Fibroblast of lung (primary cell): ENCODE data around the gene CHST10. TPM values are rescaled to one million over a fixed set of nuclear protein-coding genes. Genes with fewer than 3 reads are reported as not detected.
A peak's percentile ranks its signal among the peaks of the same experiment; 100 is the strongest.

Experiments
- DNase-seq, 2 donors: peaks; one replicate each; pipeline versions ENCODE4 v3.0.0 to v3.0.0-alpha.2; 2010; ENCODE audit warnings: low read depth in 2 of 2
- H2AFZ ChIP-seq: 2 replicates; pipeline ENCODE4 v1.5.1; 2012; ENCODE audit warnings: low read length, control low read depth, inconsistent platforms
- H3K27ac ChIP-seq: 2 replicates; pipeline ENCODE4 v1.5.1; 2011; ENCODE audit warnings: low read length, control low read depth; ENCODE audit not compliant: insufficient read depth
- H3K27me3 ChIP-seq: 2 replicates; pipeline ENCODE4 v1.5.1; 2011; ENCODE audit warnings: mild to moderate bottlenecking, low read length; ENCODE audit not compliant: control insufficient read depth, insufficient read depth
- H3K36me3 ChIP-seq: 2 replicates; pipeline ENCODE4 v1.5.1; 2011; ENCODE audit warnings: low read length; ENCODE audit not compliant: control insufficient read depth, insufficient read depth
- H3K4me1 ChIP-seq: 2 replicates; pipeline ENCODE4 v1.5.1; 2011; ENCODE audit warnings: low read length; ENCODE audit not compliant: control insufficient read depth, insufficient read depth; ENCODE audit errors: extremely low read depth
- H3K4me2 ChIP-seq: 2 replicates; pipeline ENCODE4 v1.5.1; 2011; ENCODE audit warnings: low read length, control low read depth; ENCODE audit not compliant: insufficient read depth; ENCODE audit errors: extremely low read depth
- H3K4me3 ChIP-seq, 4 experiments: fragments of 200-600 bp in 1 of 4; sonication (generic) in 1 of 4; replicated peaks in 1 of 4; 2 replicates each; pipeline ENCODE4 v1.5.1; 2011 to 2016; ENCODE audit warnings: low read length in 4 of 4, low read depth in 3 of 4, mild to moderate bottlenecking in 3 of 4, control low read depth in 2 of 4, inconsistent platforms in 1 of 4, mixed read lengths in 1 of 4; ENCODE audit not compliant: insufficient read depth in 1 of 4; ENCODE audit errors: control extremely low read depth in 1 of 4
- H3K79me2 ChIP-seq: 2 replicates; pipeline ENCODE4 v1.5.1; 2012; ENCODE audit warnings: mild to moderate bottlenecking, low read length, inconsistent platforms; ENCODE audit not compliant: control insufficient read depth, insufficient read depth
- H3K9ac ChIP-seq: 2 replicates; pipeline ENCODE4 v1.5.1; 2011; ENCODE audit warnings: mild to moderate bottlenecking, low read length, control low read depth; ENCODE audit not compliant: insufficient read depth
- H3K9me3 ChIP-seq: 2 replicates; pipeline ENCODE4 v1.5.1; 2012; ENCODE audit warnings: low read depth, low read length; ENCODE audit not compliant: control insufficient read depth, insufficient read depth
- H4K20me1 ChIP-seq: 2 replicates; pipeline ENCODE4 v1.5.1; 2011; ENCODE audit warnings: low read length; ENCODE audit not compliant: control insufficient read depth, insufficient read depth; ENCODE audit errors: extremely low read depth
- CTCF ChIP-seq, 2 donors: IDR thresholded peaks in 1 of 2; conservative IDR thresholded peaks in 1 of 2; 1 replicate in 1 of 2; 2 replicates in 1 of 2; pipeline ENCODE4 v1.5.1; 2011 to 2012; ENCODE audit warnings: low read length in 2 of 2, control low read depth in 1 of 2, inconsistent platforms in 1 of 2, low read depth in 1 of 2, mild to moderate bottlenecking in 1 of 2
- EZH2 ChIP-seq: IDR thresholded peaks from 2 replicates; pipeline ENCODE4 v1.5.1; 2012; ENCODE audit warnings: low read length, control low read depth, mild to moderate bottlenecking; ENCODE audit errors: missing control alignments
- polyA plus RNA-seq, 2 donors: library from polyadenylated mRNA; depleted of rRNA in 1 of 2; stranded (reverse) in 1 of 2; unstranded in 1 of 2; fragments of >200 nt; gene quantifications; 2 replicates each; pipeline ENCODE4 v1.2.1, GENCODE V29; 2011 to 2012; ENCODE audit warnings: missing spikeins in 1 of 2
- total RNA-seq: library from RNA; depleted of rRNA; stranded (reverse); fragments of >200 nt; gene quantifications from 2 replicates; pipeline ENCODE4 v1.2.1, GENCODE V29; 2014

Gene CHST10
- total and polyA plus RNA-seq, 2 donors (not counting 1 experiment from before 2014, with no cell fraction given) = 5.0 to 6.7 TPM

- Histone ChIP-seq H2AFZ (no peak overlapping the region), H3K36me3 (no peaks in the 10 kb centered on the region), H3K4me1 (no peaks in the 10 kb centered on the region), H3K9ac (no peak overlapping the region), H3K9me3 (no peaks in the 10 kb centered on the region), H3K79me2 (no peaks in the 10 kb centered on the region), H3K27ac (no peak overlapping the region), H3K4me2 (no peak overlapping the region), H3K4me3 (no peak overlapping the region), H3K27me3 (no peaks in the 10 kb centered on the region), H4K20me1 (no peaks in the 10 kb centered on the region)
- DNase-seq = no peak
- TF ChIP-seq CTCF (conservative IDR thresholded peaks at IDR 0.05 in 1 of 2, IDR thresholded peaks at IDR 0.05 in 1 of 2; ENCODE audit: low read depth in 1 of 2, low read length in 2 of 2) (no peak), EZH2 (no peak)
Measured at GRCh38 chr2:100383306-100383705, 34.2 kb downstream of the CHST10 start.

DNA sequence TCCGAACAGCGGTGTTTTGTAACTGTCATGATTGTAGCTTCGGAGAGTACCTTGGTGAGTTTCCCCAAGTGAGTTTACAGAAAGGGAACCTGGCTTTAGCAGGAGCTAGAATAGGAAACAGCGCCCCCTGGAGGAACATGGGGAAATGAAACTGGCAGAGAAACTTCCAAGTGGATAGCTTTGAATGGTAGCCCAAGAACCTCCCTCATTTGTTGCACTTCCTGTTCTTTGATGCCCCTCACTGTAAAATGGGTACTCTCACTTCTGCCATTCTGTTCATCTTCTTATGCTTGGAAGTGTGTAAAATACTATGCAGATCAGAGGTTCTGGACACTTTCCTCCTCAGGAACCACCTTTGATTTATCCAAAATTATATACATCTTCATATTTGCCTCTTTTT lies 36.2 kb downstream of the CHST10 start:
- no peaks in the 10 kb centered on the region for H3K79me2 ChIP-seq
- H3K27me3 ChIP-seq = no peaks in the 10 kb centered on the region
- DNase-seq = peak; percentile 58 to 80
- no peaks in the 10 kb centered on the region for H3K36me3 ChIP-seq
- H3K9ac ChIP-seq = no peak overlapping the region
- H2AFZ ChIP-seq = no peak overlapping the region
- no peak overlapping the region for H3K27ac ChIP-seq
- no peak overlapping the region for H3K4me2 ChIP-seq
- TF ChIP-seq EZH2 (no peak), CTCF (conservative IDR thresholded peaks at IDR 0.05 in 1 of 2, IDR thresholded peaks at IDR 0.05 in 1 of 2; ENCODE audit: low read depth in 1 of 2, low read length in 2 of 2) (peak; percentile 81 to 96)
- H4K20me1 ChIP-seq = no peaks in the 10 kb centered on the region
- no peak overlapping the region for H3K4me3 ChIP-seq
- H3K9me3 ChIP-seq = no peaks in the 10 kb centered on the region
- H3K4me1 ChIP-seq = no peaks in the 10 kb centered on the region

GRCh38 chr2:100380681-100381080 lies 36.8 kb downstream of the CHST10 start:
- no peaks in the 10 kb centered on the region for H3K27me3 ChIP-seq
- H3K79me2 ChIP-seq = no peaks in the 10 kb centered on the region
- no peaks in the 10 kb centered on the region for H3K36me3 ChIP-seq
- no peak overlapping the region for H3K9ac ChIP-seq
- H3K27ac ChIP-seq = no peak overlapping the region
- H3K4me2 ChIP-seq = no peak overlapping the region
- no peaks in the 10 kb centered on the region for H3K4me1 ChIP-seq
- no peak overlapping the region for H2AFZ ChIP-seq
- no peak overlapping the region for H3K4me3 ChIP-seq
- no peak for DNase-seq
- H4K20me1 ChIP-seq = no peaks in the 10 kb centered on the region
- H3K9me3 ChIP-seq = no peaks in the 10 kb centered on the region
- TF ChIP-seq CTCF (conservative IDR thresholded peaks at IDR 0.05 in 1 of 2, IDR thresholded peaks at IDR 0.05 in 1 of 2; ENCODE audit: low read depth in 1 of 2, low read length in 2 of 2) (no peak), EZH2 (no peak)
